Measurements from ENCODE around the gene VWA5B1.

DNA sequence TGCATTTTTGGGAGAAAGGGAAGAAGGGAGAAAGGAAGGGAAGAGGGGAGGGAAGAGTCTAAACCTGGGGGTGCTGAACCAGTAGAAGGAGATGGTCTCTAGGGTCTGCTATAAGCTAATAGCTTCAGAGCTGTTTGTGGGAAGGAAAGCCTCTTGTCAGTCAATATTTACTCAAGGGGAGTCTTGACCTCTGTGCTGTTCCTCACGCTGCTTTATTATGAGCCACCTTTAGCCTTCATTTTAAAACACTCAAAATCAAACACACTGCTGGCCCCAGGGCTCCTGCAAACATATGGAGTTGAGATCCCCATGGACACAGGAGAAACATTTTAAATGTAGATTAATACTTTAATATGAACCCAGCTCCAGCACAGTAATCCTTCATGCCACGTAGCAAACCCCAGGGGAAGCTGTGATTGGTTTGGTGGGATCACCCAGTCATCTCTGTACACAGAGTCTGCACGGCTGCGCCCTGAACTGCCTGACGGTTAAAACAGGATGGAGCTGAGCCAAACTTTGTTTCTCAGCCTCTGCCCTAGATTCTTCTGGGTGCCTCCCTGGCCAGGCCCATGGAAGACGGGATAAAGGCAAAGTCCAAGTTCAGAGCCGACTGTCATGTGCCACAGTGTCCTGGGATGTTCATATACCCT is 40.2 kb upstream of the VWA5B1 start:
- TF ChIP-seq, protein P1, sequence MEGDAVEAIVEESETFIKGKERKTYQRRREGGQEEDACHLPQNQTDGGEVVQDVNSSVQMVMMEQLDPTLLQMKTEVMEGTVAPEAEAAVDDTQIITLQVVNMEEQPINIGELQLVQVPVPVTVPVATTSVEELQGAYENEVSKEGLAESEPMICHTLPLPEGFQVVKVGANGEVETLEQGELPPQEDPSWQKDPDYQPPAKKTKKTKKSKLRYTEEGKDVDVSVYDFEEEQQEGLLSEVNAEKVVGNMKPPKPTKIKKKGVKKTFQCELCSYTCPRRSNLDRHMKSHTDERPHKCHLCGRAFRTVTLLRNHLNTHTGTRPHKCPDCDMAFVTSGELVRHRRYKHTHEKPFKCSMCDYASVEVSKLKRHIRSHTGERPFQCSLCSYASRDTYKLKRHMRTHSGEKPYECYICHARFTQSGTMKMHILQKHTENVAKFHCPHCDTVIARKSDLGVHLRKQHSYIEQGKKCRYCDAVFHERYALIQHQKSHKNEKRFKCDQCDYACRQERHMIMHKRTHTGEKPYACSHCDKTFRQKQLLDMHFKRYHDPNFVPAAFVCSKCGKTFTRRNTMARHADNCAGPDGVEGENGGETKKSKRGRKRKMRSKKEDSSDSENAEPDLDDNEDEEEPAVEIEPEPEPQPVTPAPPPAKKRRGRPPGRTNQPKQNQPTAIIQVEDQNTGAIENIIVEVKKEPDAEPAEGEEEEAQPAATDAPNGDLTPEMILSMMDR (IDR thresholded peaks at IDR 0.05; ENCODE audit: low read depth, low read length), result no peak
- no peak for TF ChIP-seq EZH2phosphoT487 (IDR thresholded peaks at IDR 0.05; ENCODE audit: low read depth)
